ENCODE results near the gene COMMD3.

- no peak for TF ChIP-seq EZH2 (IDR thresholded peaks at IDR 0.05; ENCODE audit: insufficient read depth, poor library complexity, severe bottlenecking)
- TF ChIP-seq EZH2phosphoT487 (IDR thresholded peaks at IDR 0.05; ENCODE audit: insufficient read depth, low read depth), result no peak
Observed at GRCh38 chr10:22333975-22334282, 17.7 kb downstream of the COMMD3 start.

Measured in GM23248 (cell line).